Measurements from ENCODE around the gene TMEM52B. TPM values are rescaled to one million over a fixed set of nuclear protein-coding genes. Genes with fewer than 3 reads are reported as not detected.

The TMEM52B gene
- total and polyA plus RNA-seq, 9 of the 15 experiments (the other 6 are each of a cell fraction or from before 2014, with no cell fraction given): not detected

GRCh38 chr12:10214136-10214894, 35.5 kb downstream of the TMEM52B start:
- H3K27me3 ChIP-seq (ENCODE audit: control insufficient read depth in 2 of 2, insufficient read depth in 2 of 2, low read length in 2 of 2): no peaks in the 10 kb centered on the region
- intact Hi-C loops (cut with micrococcal nuclease) (no loop called here), in situ Hi-C loops (cut with MboI) (no loop called here)
- H3K4me1 ChIP-seq (replicated peaks in 1 of 2; ENCODE audit: control insufficient read depth in 2 of 2, insufficient read depth in 2 of 2, low read length in 2 of 2): peaks cover 12 to 22% of the 10 kb centered on the region in 2 experiments
- ChIA-PET POLR2A (interaction anchor here (0.6 to 0.8 kb wide), 4 partner anchors 9 to 1684 kb away, joined by 3 read pairs; no protein-coding TSS in a partner anchor), CTCF (ENCODE audit: low intra/inter-chr PET ratio) (no interaction called here)
- H3K9ac ChIP-seq (ENCODE audit: insufficient read depth in 1 of 2, low read depth in 2 of 2, low read length in 2 of 2): peak overlapping the region; percentile 85 to 91
- DNase-seq (ENCODE audit: extremely low read depth in 1 of 4, low spot score in 3 of 4) (peak in 3 of 4 experiments; percentile 6 to 17 (median 10)), ATAC-seq (no peak; the same call in 2 of the 3 replicates), FAIRE-seq (no peak)
- H3K9me3 ChIP-seq (replicated peaks; ENCODE audit: control insufficient read depth, insufficient read depth, low read depth, low read length): no peaks in the 10 kb centered on the region
- peak overlapping the region; percentile 82; the same call in 1 of the 2 replicates for H2AFZ ChIP-seq (ENCODE audit: low read depth, low read length)
- peaks cover 18% of the 10 kb centered on the region for H3K79me2 ChIP-seq (ENCODE audit: control insufficient read depth, insufficient read depth, low read length)
- H3K9me1 ChIP-seq (ENCODE audit: control insufficient read depth, insufficient read depth, low read length): no peaks in the 10 kb centered on the region
- BruUV-seq (replicated peaks): TSS peak; percentile 53
- peaks cover 2% of the 10 kb centered on the region; the same call in 1 of the 3 replicates for H3K36me3 ChIP-seq (ENCODE audit: control insufficient read depth, insufficient read depth, low read length)
- TF ChIP-seq KDM1A (IDR thresholded peaks at IDR 0.05) (0 out of 4 replicates have a peak, but pooled peaks of 1 of the 2 experiments have one; percentile 1), TEAD4 (IDR thresholded peaks at IDR 0.05; ENCODE audit: low read length) (0 out of 2 replicates have a peak, but pooled peaks have one; percentile 7), TEAD4 (CRISPR knock-in tag; IDR thresholded peaks at IDR 0.05; ENCODE audit: borderline replicate concordance) (no peak), ZNF592 (IDR thresholded peaks at IDR 0.05) (0 out of 2 replicates have a peak, but pooled peaks have one; percentile 0), NR2C2 (CRISPR knock-in tag; IDR thresholded peaks at IDR 0.05) (no peak), NR2C2 (tag; IDR thresholded peaks at IDR 0.05) (0 out of 2 replicates have a peak, but pooled peaks have one; percentile 6), MITF (IDR thresholded peaks at IDR 0.05) (no peak), RBM17 (IDR thresholded peaks at IDR 0.05; ENCODE audit: borderline replicate concordance, low read depth, low read length) (no peak), STAT6 (CRISPR knock-in tag; IDR thresholded peaks at IDR 0.05) (no peak)
- H3K4me3 ChIP-seq: peak overlapping the region; percentile 81
- H3K27ac ChIP-seq (ENCODE audit: extremely low read depth, low read depth, low read length): peak overlapping the region; percentile 88
- WGBS (ENCODE audit: insufficient coverage, low coverage, missing lambda C conversion rate): 11% methylated on average over 10 of the region's 10 CpGs
- H3K4me2 ChIP-seq (ENCODE audit: insufficient read depth, low read length): peak overlapping the region; percentile 86
- H4K20me1 ChIP-seq (replicated peaks; ENCODE audit: control insufficient read depth, insufficient read depth, low read length): no peaks in the 10 kb centered on the region

All from K562 (cell line).